ENCODE results near the gene LTBP4.

- no peak for TF ChIP-seq CTCF (IDR thresholded peaks at IDR 0.05; ENCODE audit: extremely low read depth in 1 of 2, insufficient read depth in 1 of 2, low read depth in 1 of 2, low read length in 2 of 2)
- TF ChIP-seq FOS (IDR thresholded peaks at IDR 0.05; ENCODE audit: borderline replicate concordance, insufficient read depth, low read length) = no peak
- no peak for TF ChIP-seq POLR2A (IDR thresholded peaks at IDR 0.05; ENCODE audit: low read depth, low read length)
- TF ChIP-seq EZH2 (IDR thresholded peaks at IDR 0.05; ENCODE audit: borderline replicate concordance, low read depth, low read length, severe bottlenecking) = no peak
- TF ChIP-seq POLR2AphosphoS5 (IDR thresholded peaks at IDR 0.05; ENCODE audit: insufficient read depth, low read depth, low read length) = no peak
Measured at GRCh38 chr19:40677156-40677555, 76.0 kb downstream of the LTBP4 start.

Measured in endothelial cell of umbilical vein (primary cell).